AG10803 (cell line): Measurements from ENCODE around the gene FSD2.

Source experiments
- DNase-seq: peaks from one replicate; pipeline ENCODE4 v3.0.0; 2010; ENCODE audit warnings: low read depth
- H3K4me3 ChIP-seq: 2 replicates; pipeline ENCODE4 v1.5.1; 2011; ENCODE audit warnings: mild to moderate bottlenecking, low read length, control low read depth
- TF ChIP-seq, protein P1 (sequence below): conservative IDR thresholded peaks from 2 replicates; pipeline ENCODE4 v1.5.1; 2011; ENCODE audit warnings: mild to moderate bottlenecking, low read length, control low read depth, inconsistent platforms

Gene FSD2

DNA sequence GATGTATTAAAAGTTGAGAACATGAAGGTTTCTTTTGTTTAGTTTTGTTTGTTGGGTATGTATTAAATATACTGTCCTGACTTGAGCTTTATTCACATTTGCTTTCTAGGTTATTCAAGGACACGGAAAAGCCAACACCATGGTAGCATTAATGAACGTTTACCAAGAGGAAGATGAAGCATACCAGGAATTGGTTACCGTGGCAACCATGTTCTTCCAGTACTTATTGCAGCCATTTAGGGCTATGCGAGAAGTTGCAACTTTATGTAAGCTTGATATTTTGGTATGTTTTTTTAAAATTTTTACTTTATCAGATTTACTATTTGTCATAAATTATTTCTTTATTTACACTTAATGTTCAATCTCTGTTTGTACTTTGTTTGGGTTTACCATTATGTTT is 7.1 kb upstream of the FSD2 start:
- TF ChIP-seq, protein P1, sequence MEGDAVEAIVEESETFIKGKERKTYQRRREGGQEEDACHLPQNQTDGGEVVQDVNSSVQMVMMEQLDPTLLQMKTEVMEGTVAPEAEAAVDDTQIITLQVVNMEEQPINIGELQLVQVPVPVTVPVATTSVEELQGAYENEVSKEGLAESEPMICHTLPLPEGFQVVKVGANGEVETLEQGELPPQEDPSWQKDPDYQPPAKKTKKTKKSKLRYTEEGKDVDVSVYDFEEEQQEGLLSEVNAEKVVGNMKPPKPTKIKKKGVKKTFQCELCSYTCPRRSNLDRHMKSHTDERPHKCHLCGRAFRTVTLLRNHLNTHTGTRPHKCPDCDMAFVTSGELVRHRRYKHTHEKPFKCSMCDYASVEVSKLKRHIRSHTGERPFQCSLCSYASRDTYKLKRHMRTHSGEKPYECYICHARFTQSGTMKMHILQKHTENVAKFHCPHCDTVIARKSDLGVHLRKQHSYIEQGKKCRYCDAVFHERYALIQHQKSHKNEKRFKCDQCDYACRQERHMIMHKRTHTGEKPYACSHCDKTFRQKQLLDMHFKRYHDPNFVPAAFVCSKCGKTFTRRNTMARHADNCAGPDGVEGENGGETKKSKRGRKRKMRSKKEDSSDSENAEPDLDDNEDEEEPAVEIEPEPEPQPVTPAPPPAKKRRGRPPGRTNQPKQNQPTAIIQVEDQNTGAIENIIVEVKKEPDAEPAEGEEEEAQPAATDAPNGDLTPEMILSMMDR, result no peak
- no peak overlapping the region for H3K4me3 ChIP-seq
- DNase-seq, result no peak

DNA sequence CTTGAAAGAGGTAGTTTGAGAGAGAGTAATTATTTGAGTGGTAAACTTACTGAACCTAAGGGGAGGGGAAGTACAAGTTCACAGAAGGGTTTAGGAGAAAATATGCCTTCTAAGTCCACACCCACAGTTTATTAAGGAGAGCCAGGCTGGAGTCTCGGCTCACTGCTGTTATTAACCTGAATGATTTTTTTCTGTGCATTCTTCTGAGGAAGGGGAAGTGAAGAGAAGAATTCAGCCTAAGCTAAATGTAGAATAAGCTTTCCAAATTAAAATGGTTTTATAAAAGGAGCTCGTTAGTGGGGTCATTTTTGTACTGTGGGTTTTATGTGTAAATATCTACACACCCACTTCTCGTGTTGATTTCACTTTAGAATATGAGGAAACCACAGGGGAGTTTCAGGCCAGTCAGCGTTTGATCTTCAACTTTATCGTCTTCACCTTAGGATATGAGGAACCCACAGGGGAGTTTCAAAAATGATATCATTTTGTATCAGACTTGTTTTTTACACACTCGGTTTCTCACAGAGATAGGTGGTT is 5.1 kb upstream of the FSD2 start:
- TF ChIP-seq, protein P1, result no peak
- no peak for DNase-seq
- peak overlapping the region; percentile 84 for H3K4me3 ChIP-seq

DNA sequence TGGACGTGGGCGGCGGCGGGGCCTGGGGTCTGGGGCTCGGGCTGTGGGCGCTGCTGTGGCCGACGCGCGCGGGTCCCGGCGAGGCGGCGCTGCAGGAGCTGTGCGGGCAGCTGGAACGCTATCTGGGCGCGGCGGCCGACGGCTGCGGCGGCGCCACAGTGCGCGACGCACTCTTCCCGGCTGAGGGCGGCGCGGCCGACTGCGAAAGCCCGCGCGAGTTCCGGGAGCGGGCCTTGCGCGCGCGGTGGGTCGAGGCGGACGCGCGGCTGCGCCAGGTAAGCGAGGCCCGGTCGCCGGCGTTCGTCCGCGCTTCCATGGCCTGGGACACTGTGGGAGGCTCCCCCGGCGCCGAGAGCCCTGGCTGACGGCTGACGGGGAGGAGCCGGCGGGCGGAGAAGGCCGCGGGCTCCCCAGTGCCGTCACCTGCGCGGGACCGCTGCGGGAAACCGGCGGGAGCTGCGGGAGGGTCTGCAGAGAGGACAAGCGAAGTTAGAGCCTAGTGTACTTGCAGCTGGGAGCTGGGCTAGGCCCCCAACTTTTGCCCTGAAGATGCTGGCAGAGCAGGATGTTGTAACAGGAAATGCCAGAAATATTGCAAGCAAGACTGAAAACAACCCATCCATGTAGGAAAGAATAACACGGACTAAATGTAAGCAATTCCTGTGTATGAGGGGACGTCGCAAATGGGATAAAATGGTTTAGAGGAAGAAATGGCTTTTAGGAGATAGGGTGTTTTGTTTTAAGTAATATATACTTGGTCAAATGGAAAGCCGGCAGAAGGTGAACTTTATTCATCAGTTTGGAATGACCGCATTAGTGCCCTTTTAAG is 4.4 kb upstream of the FSD2 start:
- peak; percentile 75 for DNase-seq
- peak overlapping the region; percentile 84 for H3K4me3 ChIP-seq
- TF ChIP-seq, protein P1, result no peak

DNA sequence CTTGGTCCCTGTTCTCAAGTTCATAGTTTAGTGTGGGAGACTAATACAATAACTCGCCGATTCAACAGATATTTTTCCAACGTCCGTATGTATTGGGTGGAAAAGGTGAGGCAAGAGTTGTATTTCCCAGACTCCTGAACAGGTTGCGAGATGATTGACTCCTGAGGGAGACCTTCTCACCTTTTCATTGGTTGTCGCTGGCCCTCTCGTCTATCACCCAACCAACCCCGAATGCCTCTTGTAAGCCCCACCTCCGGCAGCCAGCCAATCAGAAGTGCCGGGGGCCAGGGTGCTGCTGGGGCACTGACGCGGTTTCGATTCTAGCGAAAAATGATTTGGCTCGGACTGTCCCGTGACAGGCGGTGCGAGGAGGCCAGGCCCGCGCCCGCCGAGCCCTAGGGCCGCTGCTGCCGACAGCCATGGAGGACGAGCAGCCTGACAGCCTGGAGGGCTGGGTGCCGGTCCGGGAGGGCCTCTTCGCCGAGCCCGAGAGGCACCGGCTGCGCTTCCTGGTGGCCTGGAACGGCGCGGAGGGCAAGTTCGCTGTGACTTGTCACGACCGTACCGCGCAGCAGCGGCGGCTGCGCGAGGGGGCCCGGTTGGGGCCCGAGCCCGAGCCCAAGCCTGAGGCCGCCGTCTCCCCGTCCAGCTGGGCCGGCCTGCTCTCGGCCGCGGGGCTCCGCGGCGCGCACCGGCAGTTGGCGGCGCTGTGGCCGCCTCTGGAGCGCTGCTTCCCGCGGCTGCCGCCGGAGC is 3.6 kb upstream of the FSD2 start, which contains the start of gene WHAMM:
WHAMM (plus strand) TSS at position 321 of the 753 bp plus-strand sequence; CDS start at position 420, 99 bp downstream.
- H3K4me3 ChIP-seq, result peak within 1 kb of the TSS; percentile 84
- DNase-seq, result peak; percentile 99
- TF ChIP-seq, protein P1, result no peak

DNA sequence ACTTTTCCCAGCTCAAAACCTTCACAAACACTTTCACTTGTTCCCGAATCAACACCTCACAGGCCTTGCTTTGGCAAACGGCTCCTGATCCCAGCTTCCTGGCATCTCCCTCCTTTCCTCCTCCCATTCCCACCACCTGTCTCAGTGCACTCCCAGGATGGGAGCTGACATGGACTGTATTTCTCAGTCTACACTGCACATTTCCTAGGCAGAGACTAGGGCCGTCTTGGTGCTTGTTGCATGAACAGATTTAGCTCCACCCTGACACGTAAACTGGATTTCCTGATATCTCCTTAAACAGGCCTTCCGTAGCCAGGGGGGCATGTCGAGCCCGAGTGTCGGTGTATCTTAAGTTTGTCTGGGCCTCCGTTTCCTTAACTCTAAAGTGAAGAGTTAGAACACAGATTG is 2.8 kb upstream of the FSD2 start:
- DNase-seq, result no peak
- TF ChIP-seq, protein P1, result no peak
- no peak overlapping the region for H3K4me3 ChIP-seq

DNA sequence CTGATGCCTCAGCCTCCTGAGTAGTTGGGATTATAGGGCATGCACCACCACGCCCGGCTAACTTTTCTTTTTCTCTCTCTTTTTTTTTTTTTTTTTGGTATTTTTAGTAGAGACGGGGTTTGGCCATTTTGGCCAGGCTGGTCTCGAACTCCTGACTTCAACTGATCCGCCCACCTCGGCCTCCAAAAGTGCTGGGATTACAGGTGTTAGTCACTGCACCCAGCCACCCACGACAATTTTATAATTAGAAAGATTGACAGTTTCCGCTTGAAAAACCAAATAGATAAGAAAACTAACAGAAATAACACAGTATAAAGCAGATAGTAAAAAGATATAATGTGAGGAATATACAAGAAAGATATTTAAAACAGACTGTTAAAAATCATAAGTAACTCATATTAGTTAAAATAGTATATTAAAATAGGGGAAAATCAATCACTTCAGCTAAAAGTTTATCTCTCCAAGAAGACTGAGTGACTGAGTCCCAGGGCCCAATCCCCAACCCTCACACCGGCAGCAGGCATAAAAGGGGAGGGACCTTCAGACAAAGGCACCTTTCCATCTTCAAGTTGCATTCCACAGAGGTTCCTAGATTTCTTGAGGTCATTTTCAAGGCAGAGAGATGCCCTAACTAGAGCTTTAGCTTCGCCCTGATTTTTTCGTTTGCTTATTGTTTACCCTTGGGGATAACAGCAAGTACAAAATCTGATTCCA is 2.2 kb upstream of the FSD2 start:
- TF ChIP-seq, protein P1, result no peak
- no peak for DNase-seq
- no peak overlapping the region for H3K4me3 ChIP-seq
